Activated CD8-positive, alpha-beta T cell treated with anti-CD3 and anti-CD28 coated beads for 36 hours (primary cell): Measurements from ENCODE around the gene ZNF536. TPM values are rescaled to one million over a fixed set of nuclear protein-coding genes. Genes with fewer than 3 reads are reported as not detected.
"Not testable (repeated sequence)": the region's sequence is repeated elsewhere in the genome, so short reads cannot be mapped to it uniquely, and the experiment has no call there.

Source experiments
- ATAC-seq: fragments of 200-7000 bp; cut with Tn5 transposase; one replicate; pipeline ENCODE4 v1.10.0; 2021; ENCODE audit warnings: mild to moderate bottlenecking, moderate library complexity
- CTCF ChIA-PET: fragments of 350-600 bp; sonication (Branson Sonifier 250); formaldehyde crosslinking; loops from one replicate; lab custom pipeline; 2021; ENCODE audit warnings: antibody characterized with exemption; lab: Charles Lee
- POLR2A ChIA-PET: fragments of 350-600 bp; sonication (Branson Sonifier 250); formaldehyde crosslinking; loops from one replicate; lab custom pipeline; 2021; ENCODE audit warnings: antibody characterized with exemption; lab: Charles Lee
- DNase-seq: peaks from one replicate; pipeline ENCODE4 v3.0.0-alpha.2; 2020
- H3K27ac Mint-ChIP-seq: one replicate; pipeline ENCODE4 v1.8.0; 2021; ENCODE audit warnings: mild to moderate bottlenecking, mixed read lengths
- H3K27me3 Mint-ChIP-seq: one replicate; pipeline ENCODE4 v1.8.0; 2021; ENCODE audit warnings: mixed read lengths
- H3K36me3 Mint-ChIP-seq: one replicate; pipeline ENCODE4 v1.8.0; 2021; ENCODE audit warnings: low read depth, mixed read lengths
- H3K4me1 Mint-ChIP-seq: one replicate; pipeline ENCODE4 v1.8.0; 2021; ENCODE audit warnings: low read depth, mixed read lengths
- H3K4me3 Mint-ChIP-seq: one replicate; pipeline ENCODE4 v1.8.0; 2021; ENCODE audit warnings: mild to moderate bottlenecking, moderate library complexity, mixed read lengths
- H3K9me3 Mint-ChIP-seq: one replicate; pipeline ENCODE4 v1.8.0; 2021; ENCODE audit warnings: mixed read lengths
- CTCF ChIP-seq: fragments of 200-600 bp; IDR thresholded peaks from one replicate; pipeline ENCODE4 v1.8.0; 2022; ENCODE audit warnings: antibody characterized with exemption, mild to moderate bottlenecking
- intact Hi-C: fragments of 100-400 bp; cut with micrococcal nuclease; formaldehyde crosslinking; loops from one replicate; pipeline ENCODE4 v1.10.0; 2022
- total RNA-seq, 2 experiments: library from RNA; stranded (reverse); gene quantifications; one replicate each; pipeline ENCODE4 v1.2.3, GENCODE V29; 2021

ZNF536 gene
- total RNA-seq, 2 experiments from 2014 or later: not detected

DNA sequence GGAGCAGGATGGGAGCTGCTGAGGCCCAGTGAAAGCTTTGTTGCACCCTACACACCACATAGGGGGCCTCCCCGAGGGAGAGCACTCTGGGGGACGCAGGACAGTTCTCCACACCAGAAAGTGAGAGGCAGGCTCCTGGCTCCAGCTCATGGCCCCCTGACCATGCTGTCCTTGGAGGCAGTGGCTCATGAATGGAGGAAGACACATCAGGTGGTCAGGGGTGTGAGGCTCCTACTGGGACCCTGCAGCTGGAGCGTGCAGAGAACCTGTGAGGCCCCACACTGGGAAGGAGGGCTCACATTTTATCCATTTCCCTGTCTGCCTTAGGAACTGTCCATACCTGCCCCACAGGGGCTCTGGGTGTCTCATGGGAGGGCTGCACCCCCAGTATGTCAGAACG lies 85.3 kb downstream of the ZNF536 start:
- no peaks in the 10 kb centered on the region for H3K27me3 Mint-ChIP-seq
- no peak for TF ChIP-seq CTCF

DNA sequence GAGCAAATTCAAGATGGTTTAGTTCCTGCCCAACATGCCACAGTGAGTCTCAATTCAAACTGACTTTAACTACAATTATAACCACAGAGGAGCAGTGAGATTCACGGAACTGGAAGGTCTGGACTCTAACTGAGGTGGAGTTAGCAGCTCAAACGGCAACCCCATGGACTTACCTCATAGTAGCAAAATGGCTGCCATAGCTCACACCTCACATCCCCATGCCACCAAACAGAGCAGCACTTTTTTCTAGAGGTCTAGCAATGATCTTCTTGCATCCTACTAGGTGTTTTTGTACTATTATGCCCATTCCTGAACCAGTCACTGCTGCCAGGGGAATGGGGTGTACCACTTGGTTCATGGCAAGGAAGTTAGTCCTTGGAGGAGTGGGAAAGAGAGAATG lies 87.7 kb downstream of the ZNF536 start:
- Mint-ChIP-seq H3K27ac (no peak overlapping the region), H3K9me3 (peaks cover 3% of the 10 kb centered on the region), H3K4me1 (no peaks in the 10 kb centered on the region), H3K4me3 (no peak overlapping the region), H3K27me3 (no peaks in the 10 kb centered on the region), H3K36me3 (no peaks in the 10 kb centered on the region)
- ATAC-seq (no peak), DNase-seq (no peak)
- TF ChIP-seq CTCF: no peak
- ChIA-PET POLR2A (no interaction called here), CTCF (no interaction called here)
- intact Hi-C loops: no loop called here

More for the DNA sequence above, 85.3 kb downstream of the ZNF536 start:
- Mint-ChIP-seq H3K9me3 (peaks cover 3% of the 10 kb centered on the region), H3K4me3 (no peak overlapping the region), H3K4me1 (no peaks in the 10 kb centered on the region), H3K27ac (no peak overlapping the region), H3K36me3 (no peaks in the 10 kb centered on the region)
- ChIA-PET CTCF (no interaction called here), POLR2A (no interaction called here)
- intact Hi-C loops: no loop called here
- DNase-seq: no peak
- ATAC-seq: no peak

DNA sequence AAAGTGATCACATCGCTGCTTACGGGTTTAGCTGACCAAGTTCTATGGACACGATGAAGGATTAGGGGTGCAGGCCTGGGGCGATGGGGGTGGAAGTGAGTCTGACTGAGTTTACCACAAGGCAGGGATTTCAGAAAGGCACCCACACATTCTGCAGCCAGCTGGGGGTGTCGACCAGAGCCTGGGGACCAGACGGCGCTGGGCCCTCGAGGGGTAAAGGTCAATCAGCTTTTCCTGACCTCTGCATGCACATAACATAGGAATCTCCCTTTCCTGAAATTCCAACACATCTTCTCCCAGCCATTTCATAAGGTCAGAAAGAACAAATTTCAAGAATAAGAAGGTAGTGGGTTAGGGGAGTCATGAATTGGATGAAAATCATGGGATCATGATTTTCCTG lies 92.0 kb downstream of the ZNF536 start:
- intact Hi-C loops: no loop called here
- H3K4me3 Mint-ChIP-seq: no peak overlapping the region
- no peak for TF ChIP-seq CTCF

DNA sequence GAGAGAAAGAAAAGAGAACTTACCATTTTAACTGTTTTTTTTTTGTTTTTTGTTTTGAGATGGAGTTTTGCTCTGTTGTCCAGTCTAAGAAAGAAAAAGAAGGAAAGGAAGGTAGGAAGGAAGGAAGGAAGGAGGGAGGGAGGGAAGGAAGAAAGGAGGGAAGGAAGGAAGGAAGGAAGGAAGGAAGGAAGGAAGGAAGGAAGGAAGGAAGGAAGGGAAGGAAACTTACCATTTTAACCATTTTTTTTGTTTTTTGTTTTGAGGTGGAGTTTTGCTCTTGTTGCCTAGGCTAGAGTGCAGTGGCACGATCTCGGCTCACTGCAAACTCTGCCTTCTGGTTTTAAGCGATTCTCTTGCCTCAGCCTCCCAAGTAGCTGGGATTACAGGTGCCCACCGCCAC lies 94.4 kb downstream of the ZNF536 start:
- DNase-seq, intact Hi-C loops, CTCF ChIA-PET, H3K4me1 Mint-ChIP-seq, H3K9me3 Mint-ChIP-seq, H3K36me3 Mint-ChIP-seq, H3K4me3 Mint-ChIP-seq, H3K27ac Mint-ChIP-seq, ATAC-seq, H3K27me3 Mint-ChIP-seq, POLR2A ChIA-PET: not testable (repeated sequence)

More for the DNA sequence above, 92.0 kb downstream of the ZNF536 start:
- H3K36me3 Mint-ChIP-seq: no peaks in the 10 kb centered on the region
- H3K27me3 Mint-ChIP-seq: no peaks in the 10 kb centered on the region
- ATAC-seq: no peak
- ChIA-PET POLR2A (no interaction called here), CTCF (no interaction called here)
- no peaks in the 10 kb centered on the region for H3K4me1 Mint-ChIP-seq
- H3K27ac Mint-ChIP-seq: no peak overlapping the region
- peaks cover 3% of the 10 kb centered on the region for H3K9me3 Mint-ChIP-seq
- no peak for DNase-seq

DNA sequence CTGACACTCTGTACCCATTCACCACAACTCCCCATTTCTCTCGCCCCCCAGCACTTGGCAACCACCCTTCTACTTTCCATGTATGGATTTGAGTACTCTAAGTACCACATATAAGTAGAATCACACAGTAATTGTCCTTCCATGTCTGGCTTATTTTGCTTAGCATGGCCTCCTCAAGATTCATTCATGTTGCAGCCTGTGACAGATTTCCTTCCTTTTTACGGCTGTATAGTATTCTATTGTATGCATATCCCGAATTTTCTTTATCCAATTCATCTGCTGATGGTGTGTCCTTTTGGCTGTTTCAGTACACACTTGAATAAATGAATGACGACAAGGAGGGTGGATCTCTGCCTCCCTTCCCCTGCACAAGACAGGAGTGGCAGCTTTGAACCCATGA lies 95.1 kb downstream of the ZNF536 start:
- ATAC-seq: no peak
- Mint-ChIP-seq H3K27ac (no peak overlapping the region), H3K9me3 (no peaks in the 10 kb centered on the region), H3K36me3 (no peaks in the 10 kb centered on the region), H3K4me1 (no peaks in the 10 kb centered on the region), H3K4me3 (no peak overlapping the region), H3K27me3 (no peaks in the 10 kb centered on the region)
- intact Hi-C loops: no loop called here
- CTCF ChIA-PET: no interaction called here
- DNase-seq: no peak
- no peak for TF ChIP-seq CTCF
- POLR2A ChIA-PET: no interaction called here

DNA sequence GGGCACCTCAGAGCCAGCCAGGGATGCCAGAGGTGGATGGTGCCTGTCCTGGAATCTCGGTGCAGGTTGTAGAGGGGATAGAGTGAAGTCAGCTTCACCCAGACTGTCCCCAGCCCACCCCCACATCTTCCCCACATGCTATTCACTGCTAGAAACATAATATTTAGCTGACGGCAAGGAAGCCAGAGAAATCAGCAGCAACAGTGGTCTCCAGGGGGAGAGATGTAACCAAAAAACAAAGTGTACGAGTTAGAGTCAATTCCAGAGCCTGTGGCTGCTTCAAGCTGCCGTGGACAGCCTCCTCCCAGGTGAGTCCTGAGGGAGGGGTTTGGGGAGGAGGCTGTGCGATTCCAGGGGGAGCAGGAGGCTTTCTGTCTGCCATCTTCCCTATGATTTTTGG lies 97.6 kb downstream of the ZNF536 start:
- H3K27ac Mint-ChIP-seq: no peak overlapping the region
- H3K27me3 Mint-ChIP-seq: no peaks in the 10 kb centered on the region
- CTCF ChIA-PET: interaction anchor here (0.7 kb wide), 1 partner anchor 112 kb away, joined by 3 read pairs; no protein-coding TSS in a partner anchor
- POLR2A ChIA-PET: no interaction called here
- no peak for ATAC-seq
- H3K4me1 Mint-ChIP-seq: no peaks in the 10 kb centered on the region
- H3K9me3 Mint-ChIP-seq: peaks cover 6% of the 10 kb centered on the region
- no peaks in the 10 kb centered on the region for H3K36me3 Mint-ChIP-seq
- H3K4me3 Mint-ChIP-seq: no peak overlapping the region
- no peak for TF ChIP-seq CTCF
- intact Hi-C loops: no loop called here
- no peak for DNase-seq
